ENCODE results near the gene COX7C. TPM values are rescaled to one million over a fixed set of nuclear protein-coding genes. Genes with fewer than 3 reads are reported as not detected.
"Not testable (repeated sequence)": the region's sequence is repeated elsewhere in the genome, so short reads cannot be mapped to it uniquely, and the experiment has no call there.

COX7C gene
- total RNA-seq, 1 donor from 2014 or later = 287 TPM

DNA sequence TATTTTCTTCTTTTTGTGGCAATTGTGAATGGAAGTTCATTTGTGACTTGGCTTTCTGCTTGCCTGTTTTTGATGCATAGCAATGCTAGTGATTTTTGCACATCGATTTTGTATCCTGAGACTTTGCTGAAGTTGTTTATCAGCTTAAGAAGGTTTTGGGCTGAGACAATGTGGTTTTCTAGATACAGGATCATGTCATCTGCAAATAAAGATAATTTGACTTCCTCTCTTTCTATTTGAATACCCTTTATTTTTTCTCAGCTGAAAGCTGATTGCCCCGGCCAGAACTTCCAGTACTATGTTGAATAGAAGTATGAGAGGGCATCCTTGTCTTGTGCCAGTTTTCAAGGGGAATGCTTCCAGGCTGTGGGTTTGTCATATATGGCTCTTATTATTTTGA is 43.0 kb downstream of the COX7C start:
- not testable (repeated sequence) for DNase-seq (ENCODE audit: low spot score); ATAC-seq

DNA sequence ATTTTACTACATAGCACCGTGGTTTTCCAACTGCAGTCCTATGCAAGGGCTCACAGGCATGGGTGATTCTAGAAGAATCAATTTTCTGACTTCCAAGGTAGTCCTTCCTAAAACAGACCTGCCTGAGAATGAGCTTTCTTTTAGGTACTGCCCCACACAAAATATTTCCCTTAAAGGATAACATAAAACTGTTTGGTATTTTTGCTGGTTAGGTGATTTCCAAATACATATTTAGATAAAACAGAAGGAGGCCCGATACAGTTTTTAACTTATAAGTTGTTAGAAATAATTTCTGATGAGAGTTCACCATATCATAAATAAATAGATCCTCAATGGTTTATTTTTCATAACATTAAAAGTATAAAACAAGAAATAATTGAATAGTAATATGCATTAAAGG is 46.4 kb downstream of the COX7C start:
- ATAC-seq (no peak), DNase-seq (ENCODE audit: low spot score) (no peak)

DNA sequence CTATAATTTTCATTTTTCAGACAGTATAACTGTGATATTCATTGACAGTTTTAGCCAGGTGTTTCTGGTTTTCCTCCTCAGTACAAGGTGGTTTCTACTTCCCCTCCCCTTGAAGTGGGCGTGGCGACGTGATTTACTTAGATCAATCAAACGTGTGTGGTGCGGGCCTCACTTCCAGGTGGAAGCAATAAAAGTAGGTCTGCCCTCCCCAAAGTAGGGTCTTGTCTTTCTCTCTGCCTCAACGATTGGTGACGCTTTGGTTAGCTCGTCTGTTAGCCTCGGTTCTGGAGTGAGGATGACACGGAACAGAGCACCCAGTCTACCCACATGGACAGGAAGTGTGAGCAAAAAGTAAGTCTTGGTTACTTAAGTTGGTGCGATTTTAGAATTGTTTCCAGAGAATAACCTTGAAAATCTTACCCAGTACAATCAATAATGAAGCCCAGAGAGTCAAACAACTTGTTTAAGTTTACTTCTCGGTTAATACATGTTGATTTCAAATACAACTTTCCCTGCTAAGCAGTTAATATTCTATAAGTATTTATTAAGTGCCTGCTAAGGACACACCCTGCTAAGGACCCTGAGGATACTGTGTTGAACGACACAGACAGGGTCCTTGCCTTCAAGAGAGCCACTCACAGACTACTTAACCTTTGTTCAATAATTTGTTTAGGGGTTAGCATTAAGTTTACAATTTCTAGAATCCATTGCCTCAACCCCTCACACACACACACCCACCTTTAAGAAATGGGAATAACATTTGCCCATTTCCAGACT is 48.4 kb downstream of the COX7C start:
- ATAC-seq = no peak
- DNase-seq (ENCODE audit: low spot score) = no peak

DNA sequence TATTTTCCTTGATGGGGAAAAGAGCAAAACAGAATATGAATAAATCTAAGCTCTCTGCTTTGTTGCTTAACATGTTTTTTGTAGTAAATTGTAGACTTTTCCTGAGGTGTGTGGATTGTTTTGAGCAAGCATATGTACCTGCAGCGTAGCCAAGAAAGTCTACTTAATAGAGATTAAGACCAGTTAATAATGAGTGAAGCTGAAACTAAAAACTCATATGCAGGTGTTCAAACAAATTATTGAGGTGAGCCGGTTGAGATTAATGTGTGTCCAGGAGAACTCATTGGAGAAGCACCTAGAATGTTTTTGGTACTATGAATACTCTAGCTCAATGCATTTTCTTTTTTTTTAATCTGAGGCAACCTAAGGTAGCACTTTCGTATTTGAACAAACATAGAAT is 49.2 kb downstream of the COX7C start:
- ATAC-seq (no peak), DNase-seq (ENCODE audit: low spot score) (no peak)

All from left lobe of liver (tissue), 2 donors.